Kidney epithelial cell (primary cell): ENCODE data around the gene MRPS10. TPM values are rescaled to one million over a fixed set of nuclear protein-coding genes. Genes with fewer than 3 reads are reported as not detected.

Experiments used
- DNase-seq: peaks from one replicate; pipeline ENCODE4 v3.0.0-alpha.2; 2010; ENCODE audit warnings: low read depth
- H3K27me3 ChIP-seq: 2 replicates; pipeline ENCODE4 v1.6.0; 2011; ENCODE audit warnings: low read length; ENCODE audit not compliant: control insufficient read depth, insufficient read depth
- H3K36me3 ChIP-seq: 2 replicates; pipeline ENCODE4 v1.5.1; 2011; ENCODE audit warnings: low read length; ENCODE audit not compliant: control insufficient read depth, insufficient read depth
- H3K4me3 ChIP-seq: 2 replicates; pipeline ENCODE4 v1.5.1; 2011; ENCODE audit warnings: low read depth, mild to moderate bottlenecking, control low read depth, low read length
- CTCF ChIP-seq: IDR thresholded peaks from 2 replicates; pipeline ENCODE4 v1.5.1; 2011; ENCODE audit warnings: mild to moderate bottlenecking, moderate library complexity, low read length, control low read depth, inconsistent platforms; ENCODE audit not compliant: insufficient read depth, poor library complexity, severe bottlenecking
- total RNA-seq: library from RNA; depleted of rRNA; stranded (reverse); fragments of >200 nt; gene quantifications from 2 replicates; pipeline ENCODE4 v1.2.3, GENCODE V29; 2015

Gene MRPS10
- total RNA-seq, 1 donor from 2014 or later: 53.1 TPM

- Histone ChIP-seq H3K27me3 (no peaks in the 10 kb centered on the region), H3K36me3 (no peaks in the 10 kb centered on the region), H3K4me3 (no peak overlapping the region)
- no peak for TF ChIP-seq CTCF
- no peak for DNase-seq
Observed at GRCh38 chr6:42249279-42249678, 31.6 kb upstream of the MRPS10 start.

GRCh38 chr6:42243046-42243445 is 25.4 kb upstream of the MRPS10 start:
- no peaks in the 10 kb centered on the region for H3K36me3 ChIP-seq
- H3K4me3 ChIP-seq: no peak overlapping the region
- no peak for TF ChIP-seq CTCF
- DNase-seq: no peak
- H3K27me3 ChIP-seq: no peaks in the 10 kb centered on the region

GRCh38 chr6:42241915-42242314 is 24.3 kb upstream of the MRPS10 start:
- no peak for DNase-seq
- H3K4me3 ChIP-seq: no peak overlapping the region
- no peaks in the 10 kb centered on the region for H3K27me3 ChIP-seq
- no peaks in the 10 kb centered on the region for H3K36me3 ChIP-seq
- no peak for TF ChIP-seq CTCF

- no peaks in the 10 kb centered on the region for H3K27me3 ChIP-seq
- no peak for TF ChIP-seq CTCF
- no peak overlapping the region for H3K4me3 ChIP-seq
- H3K36me3 ChIP-seq: no peaks in the 10 kb centered on the region
- no peak for DNase-seq
Observed at GRCh38 chr6:42239736-42240375, 22.2 kb upstream of the MRPS10 start.

GRCh38 chr6:42239333-42239732 is 21.7 kb upstream of the MRPS10 start:
- no peaks in the 10 kb centered on the region for H3K36me3 ChIP-seq
- no peaks in the 10 kb centered on the region for H3K27me3 ChIP-seq
- no peak for TF ChIP-seq CTCF
- H3K4me3 ChIP-seq: no peak overlapping the region
- DNase-seq: no peak

GRCh38 chr6:42237857-42238256 is 20.2 kb upstream of the MRPS10 start:
- no peak for DNase-seq
- no peak overlapping the region for H3K4me3 ChIP-seq
- no peak for TF ChIP-seq CTCF
- no peaks in the 10 kb centered on the region for H3K36me3 ChIP-seq
- no peaks in the 10 kb centered on the region for H3K27me3 ChIP-seq
